ENCODE measurements around the gene SEMA3G. TPM values are rescaled to one million over a fixed set of nuclear protein-coding genes. Genes with fewer than 3 reads are reported as not detected.

SEMA3G gene
- total RNA-seq, 1 donor from 2014 or later, result 27.6 TPM

- TF ChIP-seq CTCF (IDR thresholded peaks at IDR 0.05), result peak; percentile 75
- peak; percentile 90 for ATAC-seq
- Histone ChIP-seq H3K27ac (no peak overlapping the region), H3K9me3 (no peaks in the 10 kb centered on the region), H3K4me3 (no peak overlapping the region), H3K36me3 (no peaks in the 10 kb centered on the region), H3K4me1 (peaks cover 17% of the 10 kb centered on the region), H3K27me3 (no peaks in the 10 kb centered on the region)
- intact Hi-C loops (cut with DNase I), result no loop called here
- peak; percentile 37 for DNase-seq
Observed at GRCh38 chr3:52428151-52429005, 16.5 kb downstream of the SEMA3G start.

GRCh38 chr3:52423173-52423572 lies 21.7 kb downstream of the SEMA3G start:
- no peaks in the 10 kb centered on the region for H3K27me3 ChIP-seq
- no peaks in the 10 kb centered on the region for H3K9me3 ChIP-seq
- H3K4me3 ChIP-seq, result no peak overlapping the region
- TF ChIP-seq CTCF (IDR thresholded peaks at IDR 0.05), result no peak
- no peak for ATAC-seq
- intact Hi-C loops (cut with DNase I), result no loop called here
- H3K4me1 ChIP-seq, result no peaks in the 10 kb centered on the region
- H3K27ac ChIP-seq, result no peak overlapping the region
- DNase-seq, result peak; percentile 13
- no peaks in the 10 kb centered on the region for H3K36me3 ChIP-seq

DNA sequence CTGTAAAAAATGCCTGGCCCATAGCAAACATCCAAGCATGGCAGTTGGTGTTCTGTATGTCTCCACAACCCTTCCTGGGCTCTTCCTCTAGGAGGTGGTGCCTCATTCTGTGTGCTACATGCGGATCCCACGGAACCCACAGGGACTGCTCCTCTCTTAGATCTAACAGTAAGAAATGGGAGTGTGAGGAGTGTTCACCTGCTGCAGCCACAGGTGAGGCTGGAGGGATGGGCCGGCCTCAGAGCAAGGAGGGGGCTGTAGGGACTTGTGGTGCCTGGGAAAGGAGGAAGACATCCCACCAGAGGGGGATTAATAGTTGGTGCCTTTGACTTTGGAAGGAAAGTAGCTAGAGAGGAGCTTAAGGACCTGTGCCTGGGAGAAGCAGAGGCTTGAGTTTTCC lies 22.2 kb downstream of the SEMA3G start:
- intact Hi-C loops (cut with DNase I), result no loop called here
- H3K36me3 ChIP-seq, result no peaks in the 10 kb centered on the region
- DNase-seq (peak; percentile 29), ATAC-seq (no peak)
- H3K27me3 ChIP-seq, result no peaks in the 10 kb centered on the region
- H3K9me3 ChIP-seq, result no peaks in the 10 kb centered on the region
- TF ChIP-seq CTCF (IDR thresholded peaks at IDR 0.05), result no peak
- no peak overlapping the region for H3K4me3 ChIP-seq
- no peak overlapping the region for H3K27ac ChIP-seq
- H3K4me1 ChIP-seq, result no peaks in the 10 kb centered on the region

- Histone ChIP-seq H3K36me3 (no peaks in the 10 kb centered on the region), H3K27me3 (no peaks in the 10 kb centered on the region), H3K4me1 (no peaks in the 10 kb centered on the region), H3K9me3 (no peaks in the 10 kb centered on the region), H3K4me3 (no peak overlapping the region), H3K27ac (no peak overlapping the region)
- TF ChIP-seq CTCF (IDR thresholded peaks at IDR 0.05), result no peak
- intact Hi-C loops (cut with DNase I), result no loop called here
- no peak for DNase-seq
- no peak for ATAC-seq
Observed at GRCh38 chr3:52420388-52420787, 24.5 kb downstream of the SEMA3G start.

GRCh38 chr3:52415800-52416199 lies 29.1 kb downstream of the SEMA3G start:
- Histone ChIP-seq H3K4me3 (no peak overlapping the region), H3K27ac (no peak overlapping the region), H3K4me1 (peaks cover 16% of the 10 kb centered on the region), H3K9me3 (no peaks in the 10 kb centered on the region), H3K27me3 (no peaks in the 10 kb centered on the region), H3K36me3 (no peaks in the 10 kb centered on the region)
- no peak for TF ChIP-seq CTCF (IDR thresholded peaks at IDR 0.05)
- ATAC-seq (peak; percentile 39), DNase-seq (no peak)
- intact Hi-C loops (cut with DNase I), result no loop called here

Data from upper lobe of right lung (tissue), 1 donor.